Left lung (tissue), 10 donors: ENCODE measurements around the gene ITPK1. TPM values are rescaled to one million over a fixed set of nuclear protein-coding genes. Genes with fewer than 3 reads are reported as not detected.

ENCODE experiments used
- ATAC-seq: fragments of 200-7000 bp; cut with Tn5 transposase; one replicate; pipeline ENCODE4 v1.9.1; 2020; ENCODE audit warnings: moderate library complexity
- DNase-seq, 4 donors: peaks; one replicate each; pipeline ENCODE4 v3.0.0-alpha.2; 2013 to 2020
- H3K27ac ChIP-seq, 2 donors: fragments of 200-600 bp; sonication (generic) in 1 of 2; one replicate each; pipeline versions ENCODE4 v1.5.0 to v1.8.0; 2020 to 2021
- H3K27me3 ChIP-seq, 2 donors: fragments of 200-600 bp; sonication (generic) in 1 of 2; one replicate each; pipeline versions ENCODE4 v1.5.0 to v1.8.0; 2020 to 2021
- H3K36me3 ChIP-seq, 2 donors: fragments of 200-600 bp; sonication (generic) in 1 of 2; one replicate each; pipeline versions ENCODE4 v1.5.0 to v1.8.0; 2020 to 2021
- H3K4me1 ChIP-seq, 2 donors: fragments of 200-600 bp; one replicate each; pipeline ENCODE4 v1.8.0; 2021
- H3K4me3 ChIP-seq, 2 donors: fragments of 200-600 bp; sonication (generic) in 1 of 2; one replicate each; pipeline versions ENCODE4 v1.5.0 to v1.8.0; 2020 to 2021; ENCODE audit warnings: mild to moderate bottlenecking in 1 of 2
- H3K9me3 ChIP-seq, 2 donors: fragments of 200-600 bp; sonication (generic) in 1 of 2; one replicate each; pipeline versions ENCODE4 v1.5.0 to v1.8.0; 2020 to 2021
- CTCF ChIP-seq, 2 donors: fragments of 200-600 bp; sonication (generic) in 1 of 2; IDR thresholded peaks; one replicate each; pipeline versions ENCODE4 v1.5.0 to v1.8.0; 2021; ENCODE audit warnings: antibody characterized with exemption in 2 of 2
- intact Hi-C, 2 donors: fragments of 100-400 bp; cut with DNase I; formaldehyde crosslinking; loops; one replicate each; pipeline versions ENCODE4 v1.11.2 to v1.14.2; 2022
- polyA plus RNA-seq, 6 donors: library from polyadenylated mRNA; unstranded; fragments of 120-200 nt; gene quantifications; one replicate each; pipeline ENCODE4 v1.2.1, GENCODE V29; 2013; ENCODE audit not compliant: insufficient read length in 6 of 6
- total RNA-seq, 2 donors: library from RNA; stranded (reverse); fragmentation: NEBNext Ultra II Directional; extraction: Animal tissue kit (Norgen Biotek cat#: 25700); gene quantifications; one replicate each; pipeline ENCODE4 v1.2.1, GENCODE V29; 2021
- donor health status: DM: no; HTN: yes; CAD: no.
- donor health status: DM: no; HTN: no; CAD: no.

ITPK1 gene
- total and polyA plus RNA-seq, 8 donors: 18.1 to 108 (median 20.8) TPM

- no peak for ATAC-seq
- peaks cover 0 to 99% of the 10 kb centered on the region in 2 donors for H3K36me3 ChIP-seq
Observed at GRCh38 chr14:92945544-92945943, 170.2 kb downstream of the ITPK1 start.

GRCh38 chr14:92944976-92945375 is 170.7 kb downstream of the ITPK1 start:
- no peak for TF ChIP-seq CTCF (IDR thresholded peaks at IDR 0.05)
- peak in 1 of 4 donors; percentile 75 for DNase-seq
- no peak for ATAC-seq

More at GRCh38 chr14:92945544-92945943, 170.2 kb downstream of the ITPK1 start:
- peak in 1 of 4 donors; percentile 57 for DNase-seq
- intact Hi-C loops: no loop called here
- no peaks in the 10 kb centered on the region for H3K4me1 ChIP-seq
- H3K27ac ChIP-seq: no peak overlapping the region
- TF ChIP-seq CTCF (IDR thresholded peaks at IDR 0.05): no peak
- H3K4me3 ChIP-seq: no peak overlapping the region
- H3K27me3 ChIP-seq: no peaks in the 10 kb centered on the region
- no peaks in the 10 kb centered on the region for H3K9me3 ChIP-seq

GRCh38 chr14:92943855-92944570 is 171.7 kb downstream of the ITPK1 start:
- H3K4me3 ChIP-seq: no peak overlapping the region
- DNase-seq: peak in 1 of 4 donors; percentile 70
- no peaks in the 10 kb centered on the region for H3K4me1 ChIP-seq
- no peak overlapping the region for H3K27ac ChIP-seq
- no peaks in the 10 kb centered on the region for H3K9me3 ChIP-seq
- no peak for ATAC-seq
- no peaks in the 10 kb centered on the region for H3K27me3 ChIP-seq
- peaks cover 0 to 95% of the 10 kb centered on the region in 2 donors for H3K36me3 ChIP-seq
- intact Hi-C loops: no loop called here
- no peak for TF ChIP-seq CTCF (IDR thresholded peaks at IDR 0.05)

More at GRCh38 chr14:92944976-92945375, 170.7 kb downstream of the ITPK1 start:
- Histone ChIP-seq H3K27ac (no peak overlapping the region), H3K36me3 (peaks cover 0 to 99% of the 10 kb centered on the region in 2 donors), H3K9me3 (no peaks in the 10 kb centered on the region), H3K4me3 (no peak overlapping the region), H3K4me1 (no peaks in the 10 kb centered on the region), H3K27me3 (no peaks in the 10 kb centered on the region)
- intact Hi-C loops: no loop called here

GRCh38 chr14:92942976-92943710 is 172.6 kb downstream of the ITPK1 start:
- Histone ChIP-seq H3K4me3 (no peak overlapping the region), H3K4me1 (no peaks in the 10 kb centered on the region), H3K9me3 (no peaks in the 10 kb centered on the region), H3K27me3 (no peaks in the 10 kb centered on the region), H3K27ac (no peak overlapping the region), H3K36me3 (peaks cover 0 to 95% of the 10 kb centered on the region in 2 donors)
- TF ChIP-seq CTCF (IDR thresholded peaks at IDR 0.05): no peak
- ATAC-seq (no peak), DNase-seq (peak in 1 of 4 donors; percentile 69)
- intact Hi-C loops: no loop called here

GRCh38 chr14:92942576-92942975 is 173.1 kb downstream of the ITPK1 start:
- Histone ChIP-seq H3K9me3 (no peaks in the 10 kb centered on the region), H3K4me3 (no peak overlapping the region), H3K27me3 (no peaks in the 10 kb centered on the region), H3K27ac (no peak overlapping the region), H3K36me3 (peaks cover 0 to 93% of the 10 kb centered on the region in 2 donors), H3K4me1 (no peaks in the 10 kb centered on the region)
- ATAC-seq (no peak), DNase-seq (peak in 1 of 4 donors; percentile 31)
- no peak for TF ChIP-seq CTCF (IDR thresholded peaks at IDR 0.05)
- intact Hi-C loops: no loop called here
